HEK293T (cell line): ENCODE data around the gene SHH.

Source experiments
- CTCF ChIA-PET: fragments of 350-600 bp; formaldehyde crosslinking; extraction: SDS; loops from one replicate; lab custom pipeline; 2021; ENCODE audit warnings: antibody characterized with exemption, inconsistent platforms; lab: Yijun Ruan, JAX
- POLR2A ChIA-PET: fragments of 350-600 bp; formaldehyde crosslinking; extraction: SDS; loops from one replicate; lab custom pipeline; 2020; ENCODE audit warnings: antibody characterized with exemption, inconsistent platforms; lab: Yijun Ruan, JAX
- DNase-seq: peaks from one replicate; pipeline ENCODE4 v3.0.0; 2012; ENCODE audit warnings: mixed read lengths; ENCODE audit errors: extremely low spot score
- ARNT ChIP-seq: fragments of 450-650 bp; IDR thresholded peaks from 2 replicates; pipeline ENCODE4 v1.6.1; 2017; ENCODE audit warnings: mild to moderate bottlenecking
- BHLHE40 ChIP-seq: fragments of 450-650 bp; IDR thresholded peaks from 2 replicates; pipeline ENCODE4 v1.6.1; 2016; ENCODE audit warnings: mild to moderate bottlenecking, moderate library complexity, borderline replicate concordance
- CTBP1 ChIP-seq: fragments of 450-650 bp; IDR thresholded peaks from 2 replicates; pipeline ENCODE4 v1.6.1; 2016; ENCODE audit warnings: borderline replicate concordance
- ELF4 ChIP-seq: fragments of 450-650 bp; IDR thresholded peaks from 2 replicates; pipeline ENCODE4 v1.6.1; 2017; ENCODE audit warnings: antibody characterized with exemption
- FOXA1 ChIP-seq: fragments of 450-650 bp; IDR thresholded peaks from 2 replicates; pipeline ENCODE4 v1.6.1; 2016; ENCODE audit warnings: mild to moderate bottlenecking
- FOXK2 ChIP-seq: fragments of 450-650 bp; IDR thresholded peaks from 2 replicates; pipeline ENCODE4 v1.6.1; 2016; ENCODE audit warnings: mild to moderate bottlenecking
- FOXM1 ChIP-seq: fragments of 450-650 bp; IDR thresholded peaks from 2 replicates; pipeline ENCODE4 v1.6.1; 2017; ENCODE audit warnings: mild to moderate bottlenecking, borderline replicate concordance
- HDGF ChIP-seq: fragments of 450-650 bp; IDR thresholded peaks from 2 replicates; pipeline ENCODE4 v1.6.1; 2017; ENCODE audit warnings: antibody characterized with exemption, borderline replicate concordance
- L3MBTL2 ChIP-seq: fragments of 450-650 bp; conservative IDR thresholded peaks from 2 replicates; pipeline ENCODE4 v1.6.1; 2016; ENCODE audit warnings: mild to moderate bottlenecking
- LEF1 ChIP-seq: fragments of 450-650 bp; IDR thresholded peaks from 2 replicates; pipeline ENCODE4 v1.6.1; 2017; ENCODE audit warnings: mild to moderate bottlenecking, borderline replicate concordance
- NFRKB ChIP-seq: fragments of 450-650 bp; IDR thresholded peaks from 2 replicates; pipeline ENCODE4 v1.6.1; 2016; ENCODE audit warnings: mild to moderate bottlenecking, moderate library complexity
- SP1 ChIP-seq: fragments of 450-650 bp; IDR thresholded peaks from 2 replicates; pipeline ENCODE4 v1.6.1; 2017
- SUZ12 ChIP-seq: fragments of 450-650 bp; IDR thresholded peaks from 2 replicates; pipeline ENCODE4 v1.6.1; 2016; ENCODE audit warnings: mild to moderate bottlenecking
- TARDBP ChIP-seq: fragments of 450-650 bp; IDR thresholded peaks from 2 replicates; pipeline ENCODE4 v1.6.1; 2016
- ZNF384 ChIP-seq: fragments of 450-650 bp; IDR thresholded peaks from 2 replicates; pipeline ENCODE4 v1.6.1; 2016
- TF ChIP-seq, protein P1 (sequence below): fragments of 450-650 bp; IDR thresholded peaks from 2 replicates; pipeline ENCODE4 v1.6.1; 2016

Gene SHH

DNA sequence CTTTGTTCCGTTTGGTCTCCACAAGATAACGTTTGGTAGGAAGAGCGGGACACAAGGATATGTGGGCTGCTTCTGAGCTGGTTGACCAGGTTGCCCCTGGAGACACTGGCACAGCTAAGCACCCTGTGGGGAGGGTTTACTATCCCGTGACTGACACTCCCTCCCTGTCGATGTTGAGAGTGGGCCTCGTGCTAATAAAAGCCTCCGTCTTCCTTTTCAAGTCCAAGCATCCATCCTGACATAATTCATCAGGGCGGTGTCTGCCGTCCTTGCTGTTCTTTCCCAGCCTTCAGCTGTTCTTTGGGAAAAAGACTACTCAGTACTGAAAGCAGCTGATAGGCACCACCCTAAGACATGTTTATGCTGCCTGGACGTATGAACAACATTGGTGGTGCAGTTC is 49.6 kb downstream of the SHH start:
- DNase-seq, result no peak
- POLR2A ChIA-PET, result no interaction called here
- CTCF ChIA-PET, result no interaction called here
- TF ChIP-seq ELF4 (no peak), TARDBP (no peak), FOXM1 (no peak), ZNF384 (no peak), L3MBTL2 (no peak), LEF1 (no peak)
- TF ChIP-seq, protein P1, sequence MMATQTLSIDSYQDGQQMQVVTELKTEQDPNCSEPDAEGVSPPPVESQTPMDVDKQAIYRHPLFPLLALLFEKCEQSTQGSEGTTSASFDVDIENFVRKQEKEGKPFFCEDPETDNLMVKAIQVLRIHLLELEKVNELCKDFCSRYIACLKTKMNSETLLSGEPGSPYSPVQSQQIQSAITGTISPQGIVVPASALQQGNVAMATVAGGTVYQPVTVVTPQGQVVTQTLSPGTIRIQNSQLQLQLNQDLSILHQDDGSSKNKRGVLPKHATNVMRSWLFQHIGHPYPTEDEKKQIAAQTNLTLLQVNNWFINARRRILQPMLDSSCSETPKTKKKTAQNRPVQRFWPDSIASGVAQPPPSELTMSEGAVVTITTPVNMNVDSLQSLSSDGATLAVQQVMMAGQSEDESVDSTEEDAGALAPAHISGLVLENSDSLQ, result no peak

DNA sequence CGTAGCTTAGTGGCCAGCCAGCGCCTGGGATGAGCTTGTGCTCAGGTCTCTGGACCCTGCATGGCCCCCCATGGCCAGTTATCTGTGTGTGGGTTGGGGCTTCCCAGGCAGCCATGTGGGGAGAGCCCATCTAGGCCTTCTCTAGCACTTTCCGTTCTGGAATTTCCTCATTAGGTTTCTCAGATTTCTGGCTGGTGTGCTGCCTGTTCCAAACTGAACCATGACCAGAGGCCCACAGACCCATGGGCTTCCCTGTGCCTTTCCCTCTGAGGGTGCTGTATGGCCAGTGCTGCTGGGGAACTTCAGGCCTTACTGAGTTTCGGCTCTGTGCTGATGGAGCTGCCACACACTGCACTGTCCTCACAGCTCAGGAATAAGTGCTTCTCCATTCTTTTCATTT is 50.2 kb downstream of the SHH start:
- CTCF ChIA-PET, result interaction anchor here (0.6 kb wide), 1 partner anchor 33 kb away, joined by 3 read pairs; no protein-coding TSS in a partner anchor
- POLR2A ChIA-PET, result no interaction called here
- no peak for DNase-seq
- TF ChIP-seq, protein P1, result no peak
- no peak for TF ChIP-seq SUZ12
- TF ChIP-seq BHLHE40, result no peak
- TF ChIP-seq NFRKB, result no peak
- no peak for TF ChIP-seq ARNT
- TF ChIP-seq SP1, result no peak
- TF ChIP-seq FOXM1, result no peak
- no peak for TF ChIP-seq CTBP1
- no peak for TF ChIP-seq LEF1
- TF ChIP-seq TARDBP, result no peak
- no peak for TF ChIP-seq ELF4
- no peak for TF ChIP-seq FOXA1
- no peak for TF ChIP-seq HDGF
- TF ChIP-seq ZNF384, result no peak

DNA sequence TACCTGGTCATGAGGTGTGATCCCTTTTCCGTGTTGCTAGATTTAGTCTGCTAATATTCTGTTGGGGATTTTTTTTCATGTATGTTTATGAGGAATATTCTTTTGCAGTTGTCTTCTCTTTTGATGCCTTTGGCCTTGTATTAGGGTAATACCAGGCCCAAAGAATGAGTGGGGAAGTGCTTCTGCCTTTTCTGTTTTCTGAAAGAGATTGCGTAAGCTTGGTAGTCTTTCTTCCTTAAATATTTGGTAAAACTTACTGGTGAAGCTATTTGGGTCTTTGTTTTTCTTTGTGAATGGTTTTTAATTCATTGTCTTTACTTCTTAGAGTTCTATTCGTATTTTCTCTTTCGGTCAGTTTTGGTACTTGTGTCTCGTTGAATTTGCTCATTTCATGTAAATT is 51.1 kb downstream of the SHH start:
- no peak for DNase-seq
- ChIA-PET CTCF (no interaction called here), POLR2A (no interaction called here)
- TF ChIP-seq NFRKB (no peak), CTBP1 (no peak), BHLHE40 (no peak), SP1 (no peak), SUZ12 (no peak), ARNT (no peak), LEF1 (no peak), L3MBTL2 (no peak)

DNA sequence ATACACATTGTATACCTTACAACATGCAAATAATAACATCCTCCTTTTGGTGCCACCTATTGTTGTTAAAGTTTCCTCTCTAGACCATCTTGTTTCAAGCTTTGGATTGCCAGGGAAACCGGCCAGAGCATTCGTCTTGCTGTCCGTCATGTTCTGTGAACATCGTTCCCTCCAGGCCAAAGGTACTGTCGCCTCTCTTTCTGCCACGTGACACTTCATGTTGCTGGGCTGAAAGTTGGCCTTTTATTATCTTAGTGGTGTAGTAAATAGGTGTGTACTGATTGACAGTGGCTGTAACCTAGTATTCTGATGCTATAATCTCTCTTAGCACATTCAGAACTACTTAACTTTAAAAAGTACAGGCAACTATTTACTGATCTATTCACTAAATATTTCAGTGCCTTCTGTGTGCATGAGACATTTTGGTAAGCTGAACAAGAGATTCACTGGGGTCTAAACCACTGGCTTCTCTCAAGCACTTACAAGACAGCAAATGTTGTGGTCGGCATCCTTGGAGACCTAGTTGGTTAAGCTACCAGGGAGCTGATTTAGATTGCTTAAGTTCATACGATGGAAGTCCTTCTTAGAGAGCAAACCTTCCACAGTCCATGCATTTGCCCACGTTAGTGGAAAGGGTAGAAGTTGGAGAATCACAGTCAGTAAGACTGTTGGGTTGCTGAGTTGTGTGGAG is 52.4 kb downstream of the SHH start:
- no peak for DNase-seq
- CTCF ChIA-PET, result no interaction called here
- no peak for TF ChIP-seq ARNT
- no peak for TF ChIP-seq SUZ12
- no peak for TF ChIP-seq FOXM1
- TF ChIP-seq SP1, result no peak
- TF ChIP-seq, protein P1, result no peak
- no peak for TF ChIP-seq L3MBTL2
- TF ChIP-seq BHLHE40, result no peak
- TF ChIP-seq HDGF, result no peak
- TF ChIP-seq FOXA1, result no peak
- TF ChIP-seq ZNF384, result no peak
- TF ChIP-seq CTBP1, result no peak
- no peak for TF ChIP-seq LEF1
- no peak for TF ChIP-seq TARDBP
- TF ChIP-seq ELF4, result no peak
- no peak for TF ChIP-seq FOXK2
- no peak for TF ChIP-seq NFRKB
- POLR2A ChIA-PET, result no interaction called here

DNA sequence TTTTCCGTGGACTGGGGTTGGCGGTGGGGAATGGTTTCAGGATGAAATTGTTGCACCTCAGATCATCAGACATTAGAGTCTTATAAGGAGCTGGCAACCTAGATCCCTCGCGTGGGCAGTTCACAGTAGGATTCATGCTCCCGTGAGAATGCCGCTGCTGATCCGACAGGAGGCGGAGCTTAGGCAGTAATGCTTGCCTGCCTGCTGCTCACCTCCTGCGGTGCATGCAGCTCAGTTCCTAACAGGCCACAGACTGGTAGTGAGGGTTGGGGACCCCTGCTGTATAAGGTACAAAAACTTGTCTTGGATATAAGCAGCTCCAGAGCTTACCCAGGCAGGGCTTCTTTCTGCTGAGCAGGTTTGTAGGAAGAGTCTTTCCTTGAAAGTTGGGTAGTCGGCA is 53.9 kb downstream of the SHH start:
- ChIA-PET CTCF (no interaction called here), POLR2A (no interaction called here)
- DNase-seq, result no peak
- TF ChIP-seq FOXM1, result no peak

DNA sequence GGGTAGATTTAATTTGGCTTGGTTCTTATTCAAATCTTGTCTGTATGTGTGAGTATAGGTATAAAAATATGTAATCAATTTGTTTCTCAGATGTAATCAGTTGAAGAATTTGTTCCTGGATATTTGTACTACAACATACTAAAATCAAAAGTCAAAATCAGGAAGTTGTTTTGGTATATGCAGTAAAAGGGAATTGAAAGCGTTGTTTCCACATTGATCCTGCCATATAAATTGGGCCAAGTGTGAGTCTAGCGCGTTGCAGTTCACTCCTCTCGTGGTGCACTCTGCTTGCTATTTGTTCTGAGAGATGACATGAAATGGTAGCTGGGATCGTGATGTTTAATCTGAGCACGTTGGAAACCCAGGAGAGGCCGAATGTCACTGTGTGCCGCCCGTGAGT is 55.9 kb downstream of the SHH start:
- ChIA-PET CTCF (interaction anchor here (0.7 kb wide), 1 partner anchor 44 kb away, joined by 3 read pairs; no protein-coding TSS in a partner anchor), POLR2A (no interaction called here)
- DNase-seq, result no peak
- TF ChIP-seq LEF1 (no peak), HDGF (no peak), SUZ12 (no peak), TARDBP (no peak), FOXA1 (no peak), NFRKB (no peak), CTBP1 (no peak), FOXM1 (no peak), FOXK2 (no peak), ZNF384 (no peak), ELF4 (no peak), BHLHE40 (no peak), L3MBTL2 (no peak), SP1 (no peak), ARNT (no peak)
- TF ChIP-seq, protein P1, result no peak
